ENCODE measurements around the gene PACRG.

PACRG gene

GRCh38 chr6:163137398-163137881 is 409.7 kb downstream of the PACRG start:
- DNase-seq (ENCODE audit: low read depth) = no peak

DNA sequence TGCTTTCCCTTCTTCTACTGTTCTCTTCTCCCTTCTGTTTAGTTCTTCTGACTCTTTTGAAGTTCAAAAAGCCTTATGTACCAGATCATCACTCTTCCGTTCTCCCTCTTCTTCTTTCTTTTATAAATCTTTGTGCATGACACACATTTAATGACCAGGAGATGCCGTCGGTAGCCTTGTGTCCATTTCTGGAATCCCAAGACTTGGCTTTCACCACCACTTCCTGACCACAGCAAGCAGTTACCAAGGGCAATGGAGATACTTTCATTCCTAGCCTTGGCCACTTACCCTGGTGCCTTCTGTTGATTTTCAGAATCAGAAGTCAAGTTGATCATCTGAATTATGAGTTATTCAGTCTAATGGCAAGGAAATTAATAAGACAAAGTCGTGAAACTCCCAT is 418.3 kb downstream of the PACRG start:
- peak; percentile 3 for DNase-seq (ENCODE audit: low read depth)

GRCh38 chr6:163147994-163148393 is 420.2 kb downstream of the PACRG start:
- peak; percentile 2 for DNase-seq (ENCODE audit: low read depth)

- DNase-seq (ENCODE audit: low read depth) = no peak
Observed at GRCh38 chr6:163148451-163149278, 420.9 kb downstream of the PACRG start.

DNA sequence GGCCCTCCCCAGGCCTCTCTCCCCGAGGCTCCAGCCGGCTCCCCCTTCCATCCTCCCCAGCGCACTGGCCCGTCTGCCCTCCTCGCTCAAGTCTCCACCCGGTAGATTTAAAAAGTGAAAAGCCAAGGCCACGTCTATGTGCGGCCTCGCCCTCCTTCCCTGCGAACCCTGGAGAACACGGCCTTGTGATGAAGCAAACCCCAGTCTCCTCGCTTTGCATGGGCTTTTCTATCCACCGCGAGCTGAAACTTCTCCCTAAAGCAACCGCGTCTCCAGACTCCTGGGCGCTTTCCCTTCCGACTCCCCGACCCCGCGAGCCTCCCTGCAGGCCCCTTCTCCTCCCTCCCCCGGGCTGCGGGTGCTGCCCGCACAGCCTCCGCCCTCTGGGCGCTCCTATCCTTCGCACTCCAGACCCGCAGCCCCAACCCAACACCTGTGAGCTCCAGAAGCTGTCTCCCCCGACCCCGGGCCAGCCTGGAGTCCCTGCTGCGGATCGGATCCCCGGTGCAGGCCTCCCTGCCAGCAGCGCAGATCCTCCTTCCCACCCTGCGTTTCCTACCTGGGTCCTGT is 421.6 kb downstream of the PACRG start:
- DNase-seq (ENCODE audit: low read depth) = no peak

- DNase-seq (ENCODE audit: low read depth) = no peak
Observed at GRCh38 chr6:163151212-163151611, 423.4 kb downstream of the PACRG start.

DNA sequence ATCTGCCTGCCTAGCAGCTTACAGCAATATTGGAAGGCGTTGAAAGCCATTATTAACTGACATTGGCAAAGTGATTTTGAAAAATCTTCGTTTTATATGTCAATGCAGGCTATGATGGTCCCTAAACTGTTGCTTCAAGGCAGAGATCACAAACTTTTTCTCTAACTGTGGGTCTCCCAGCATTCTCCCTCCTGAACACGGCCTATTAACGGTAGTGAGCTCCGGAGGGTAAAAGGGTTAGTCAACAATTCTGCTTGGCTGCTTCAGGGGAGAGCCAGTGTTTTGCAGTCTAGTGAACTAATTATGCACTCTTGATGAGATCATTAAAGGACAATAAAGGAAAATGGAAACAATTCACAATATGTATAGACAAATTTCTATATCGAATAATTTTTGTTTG is 424.9 kb downstream of the PACRG start:
- no peak for DNase-seq (ENCODE audit: low read depth)

DNA sequence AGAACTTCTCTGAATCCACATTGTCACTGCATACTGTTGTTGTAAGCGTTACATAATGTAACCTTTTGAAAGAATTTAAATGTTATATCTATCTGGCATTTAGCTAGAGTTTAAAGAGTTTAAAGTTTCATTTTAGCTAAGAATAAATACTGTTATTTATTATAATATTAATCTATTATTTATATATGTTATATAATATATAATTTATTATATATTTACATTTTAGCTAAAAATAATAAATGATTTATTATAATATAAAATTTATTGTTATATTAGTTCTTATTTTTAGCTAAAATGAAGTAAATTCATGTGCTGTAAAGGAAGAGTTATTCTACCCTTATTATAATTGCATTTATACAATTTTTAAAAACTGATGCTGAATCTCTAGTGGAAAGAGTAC is 431.3 kb downstream of the PACRG start:
- DNase-seq (ENCODE audit: low read depth) = no peak

GRCh38 chr6:163159689-163160088 is 431.9 kb downstream of the PACRG start:
- no peak for DNase-seq (ENCODE audit: low read depth)

GRCh38 chr6:163162007-163162873 is 434.5 kb downstream of the PACRG start:
- no peak for DNase-seq (ENCODE audit: low read depth)

DNA sequence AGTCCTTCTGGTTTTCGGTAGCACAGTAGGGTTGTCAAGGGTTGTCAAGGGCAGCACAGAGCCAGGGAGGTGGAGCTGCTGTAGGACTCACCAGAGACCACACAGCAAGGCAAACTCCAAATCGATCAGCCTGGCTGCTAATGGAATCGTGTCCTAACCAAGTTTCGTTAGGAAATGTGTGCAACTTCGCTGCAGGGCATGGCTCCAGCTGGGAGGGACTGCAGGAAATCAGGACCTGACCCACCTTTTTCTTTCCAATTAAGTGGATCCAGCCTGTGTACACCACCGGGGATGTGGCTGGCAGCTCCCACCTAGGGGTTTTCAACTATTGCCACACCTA is 435.1 kb downstream of the PACRG start:
- DNase-seq (ENCODE audit: low read depth) = no peak

- DNase-seq (ENCODE audit: low read depth) = no peak
Observed at GRCh38 chr6:163164175-163164900, 436.6 kb downstream of the PACRG start.

- no peak for DNase-seq (ENCODE audit: low read depth)
Observed at GRCh38 chr6:163165155-163165910, 437.6 kb downstream of the PACRG start.

GRCh38 chr6:163165922-163166321 is 438.1 kb downstream of the PACRG start:
- DNase-seq (ENCODE audit: low read depth) = no peak

GRCh38 chr6:163166507-163166906 is 438.7 kb downstream of the PACRG start:
- no peak for DNase-seq (ENCODE audit: low read depth)

GRCh38 chr6:163169521-163169920 is 441.7 kb downstream of the PACRG start:
- DNase-seq (ENCODE audit: low read depth) = no peak

DNA sequence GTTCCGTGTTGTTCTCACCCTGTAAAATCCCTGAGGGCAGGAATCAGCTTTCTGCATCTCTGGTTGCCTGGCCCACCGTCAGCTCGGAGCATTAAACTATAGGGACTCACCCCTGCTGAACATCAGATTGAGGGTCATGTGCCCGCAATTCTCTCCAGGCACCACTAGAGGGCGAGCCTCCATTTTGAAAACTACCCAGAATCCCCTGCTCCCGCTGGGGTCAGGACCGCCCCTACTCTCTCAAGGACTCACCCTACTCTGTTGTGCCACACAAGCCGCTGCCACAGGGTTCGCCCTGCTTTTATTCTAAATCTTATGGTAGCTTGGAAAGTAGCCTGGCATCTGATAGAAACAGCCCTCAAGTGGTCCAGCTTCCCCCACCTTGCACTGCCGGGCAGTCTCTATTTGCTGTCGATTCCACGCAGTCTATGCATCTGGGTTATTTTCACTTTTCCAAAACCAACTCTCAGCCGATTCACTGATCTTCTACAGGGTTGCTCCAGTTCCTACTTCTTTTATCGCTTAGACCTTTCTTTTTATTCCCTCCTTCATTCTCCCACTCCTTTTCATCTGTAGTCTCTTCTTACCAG is 442.6 kb downstream of the PACRG start:
- DNase-seq (ENCODE audit: low read depth) = peak; percentile 5

- no peak for DNase-seq (ENCODE audit: low read depth)
Observed at GRCh38 chr6:163173741-163174140, 446.0 kb downstream of the PACRG start.

DNA sequence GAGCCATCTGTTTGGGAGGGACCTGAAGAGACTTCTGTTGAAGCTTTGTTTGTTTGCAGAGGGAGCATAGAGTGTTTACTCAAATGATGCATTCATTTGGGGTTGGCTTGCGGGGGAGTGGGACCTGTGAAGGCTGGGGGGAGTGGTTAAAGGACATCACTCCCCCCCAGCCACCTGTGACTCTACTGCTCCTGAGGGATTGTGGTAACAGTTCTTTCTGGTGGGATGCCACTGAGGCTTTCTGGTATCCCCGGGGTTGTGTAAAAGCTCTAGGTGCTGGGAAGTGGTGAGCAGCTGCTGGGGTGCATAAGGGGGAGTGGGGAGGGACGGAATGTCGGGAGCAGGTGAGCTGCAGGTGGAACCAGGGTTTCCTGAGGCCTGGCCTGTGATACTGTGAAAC is 447.5 kb downstream of the PACRG start:
- DNase-seq (ENCODE audit: low read depth) = no peak

- no peak for DNase-seq (ENCODE audit: low read depth)
Observed at GRCh38 chr6:163176097-163176496, 448.3 kb downstream of the PACRG start.

DNA sequence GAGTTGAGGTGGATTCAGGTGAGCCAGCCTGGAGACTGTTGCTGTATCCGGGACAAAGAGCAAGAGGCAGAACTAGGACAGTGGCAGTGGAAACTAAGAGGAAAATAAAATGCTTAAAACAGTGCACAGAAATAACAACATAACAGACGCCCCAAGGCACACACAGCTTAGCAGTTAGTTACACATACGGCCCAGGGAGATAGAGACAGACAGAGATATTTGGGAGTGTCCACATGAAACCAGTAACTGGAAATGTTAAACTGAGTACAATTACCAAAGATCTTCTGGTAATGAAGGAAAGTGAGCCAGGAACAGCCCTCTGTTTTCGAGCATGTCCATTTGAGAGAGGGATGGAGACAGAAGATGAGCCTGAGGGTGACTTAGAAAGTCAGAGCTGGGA is 449.2 kb downstream of the PACRG start:
- DNase-seq (ENCODE audit: low read depth) = no peak
